ENCODE measurements around the gene MAPKAP1. TPM values are rescaled to one million over a fixed set of nuclear protein-coding genes. Genes with fewer than 3 reads are reported as not detected.

MAPKAP1 gene
- polyA plus RNA-seq, 3 donors = 39.9 to 57.5 (median 44.1) TPM

DNA sequence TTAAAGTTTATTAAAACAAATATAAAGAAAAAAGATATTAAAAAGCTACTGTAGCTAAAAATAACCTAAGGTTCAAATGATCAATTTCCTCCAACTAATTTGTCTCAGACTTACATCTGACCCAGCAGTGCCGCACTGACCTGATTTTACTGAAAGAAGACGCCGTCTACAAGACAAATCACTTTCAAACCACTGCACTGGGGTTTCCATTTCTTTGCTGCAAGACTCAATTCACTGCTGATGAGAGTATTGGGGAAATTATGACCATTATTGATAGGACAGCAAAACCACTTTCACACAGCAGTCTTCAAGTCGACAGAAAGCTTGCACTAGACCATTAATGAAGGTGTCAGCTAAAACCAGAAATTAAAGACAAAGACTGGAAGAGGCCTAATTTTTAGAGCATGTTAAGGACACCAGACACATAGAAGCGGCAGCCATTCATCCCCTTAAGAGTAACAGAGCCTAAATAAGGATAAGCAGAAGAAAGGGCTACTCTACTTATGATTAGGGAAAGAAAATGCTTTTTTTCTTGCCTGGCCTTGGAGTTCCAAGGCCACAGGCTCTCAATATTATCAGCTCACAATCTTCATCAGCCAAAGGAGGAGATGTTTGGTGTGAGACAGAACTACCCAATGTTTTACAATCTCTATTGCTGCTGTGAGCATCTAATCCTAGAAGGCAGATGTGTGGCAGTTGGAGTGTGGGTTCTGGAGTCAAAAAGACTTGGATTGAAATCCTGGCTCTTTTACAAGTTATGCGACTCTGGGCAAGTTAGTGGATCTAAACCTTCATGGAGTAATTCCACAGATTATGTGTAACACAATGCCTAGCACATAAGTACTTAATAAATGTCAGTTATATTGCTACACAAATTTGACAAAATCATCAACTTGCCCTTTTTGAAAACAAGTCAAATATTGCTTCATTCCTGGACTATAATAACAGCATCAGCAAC, 190.7 kb downstream of the MAPKAP1 start:
- peaks cover 0 to 2% (median 0%) of the 10 kb centered on the region in 3 donors for H3K27me3 Mint-ChIP-seq (ENCODE audit: low read depth in 3 of 3)
- H3K79me2 ChIP-seq (ENCODE audit: insufficient read depth, low read length) = no peaks in the 10 kb centered on the region

DNA sequence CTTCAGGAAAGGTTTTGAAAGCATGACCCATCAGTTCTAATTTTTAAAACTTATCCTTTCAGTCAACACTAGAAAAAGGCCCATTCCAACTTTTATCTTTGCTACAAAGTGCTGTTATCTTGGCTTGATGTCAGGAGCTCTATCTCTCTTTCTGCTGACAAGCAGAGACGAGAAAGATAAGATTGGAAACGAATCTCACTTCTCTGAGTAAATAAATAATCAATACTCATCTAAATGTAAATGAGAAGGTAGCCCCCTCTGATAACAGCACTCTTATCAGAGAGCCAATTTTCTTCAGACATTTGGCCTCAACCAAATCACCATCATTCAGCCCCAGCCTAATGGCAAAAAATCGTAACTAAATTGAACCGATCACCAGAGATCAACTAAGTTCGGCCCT, 191.7 kb downstream of the MAPKAP1 start:
- DNase-seq = no peak
- Mint-ChIP-seq H3K4me3 (no peak overlapping the region), H3K36me3 (peaks cover 17 to 20% of the 10 kb centered on the region in 2 donors), H3K27ac (no peak overlapping the region), H3K4me1 (peaks cover 4% of the 10 kb centered on the region), H3K27me3 (ENCODE audit: low read depth in 3 of 3) (peaks cover 0 to 2% (median 0%) of the 10 kb centered on the region in 3 donors), H3K9me3 (no peaks in the 10 kb centered on the region)
- H3K27ac ChIP-seq (ENCODE audit: low read depth in 1 of 2, low read length in 2 of 2) = no peak overlapping the region
- H3K9ac ChIP-seq (ENCODE audit: insufficient read depth, low read length, poor library complexity, severe bottlenecking) = no peak overlapping the region
- H3K9me3 ChIP-seq (replicated peaks in 1 of 2; ENCODE audit: control insufficient read depth in 1 of 2, insufficient read depth in 1 of 2, low read length in 2 of 2) = no peaks in the 10 kb centered on the region
- no peaks in the 10 kb centered on the region for H3K4me1 ChIP-seq (ENCODE audit: control insufficient read depth in 1 of 2, insufficient read depth in 2 of 2, low read length in 2 of 2)
- no peak overlapping the region for H3K4me3 ChIP-seq (replicated peaks in 1 of 3; ENCODE audit: low read depth in 2 of 3, low read length in 3 of 3)
- TF ChIP-seq, protein P1, sequence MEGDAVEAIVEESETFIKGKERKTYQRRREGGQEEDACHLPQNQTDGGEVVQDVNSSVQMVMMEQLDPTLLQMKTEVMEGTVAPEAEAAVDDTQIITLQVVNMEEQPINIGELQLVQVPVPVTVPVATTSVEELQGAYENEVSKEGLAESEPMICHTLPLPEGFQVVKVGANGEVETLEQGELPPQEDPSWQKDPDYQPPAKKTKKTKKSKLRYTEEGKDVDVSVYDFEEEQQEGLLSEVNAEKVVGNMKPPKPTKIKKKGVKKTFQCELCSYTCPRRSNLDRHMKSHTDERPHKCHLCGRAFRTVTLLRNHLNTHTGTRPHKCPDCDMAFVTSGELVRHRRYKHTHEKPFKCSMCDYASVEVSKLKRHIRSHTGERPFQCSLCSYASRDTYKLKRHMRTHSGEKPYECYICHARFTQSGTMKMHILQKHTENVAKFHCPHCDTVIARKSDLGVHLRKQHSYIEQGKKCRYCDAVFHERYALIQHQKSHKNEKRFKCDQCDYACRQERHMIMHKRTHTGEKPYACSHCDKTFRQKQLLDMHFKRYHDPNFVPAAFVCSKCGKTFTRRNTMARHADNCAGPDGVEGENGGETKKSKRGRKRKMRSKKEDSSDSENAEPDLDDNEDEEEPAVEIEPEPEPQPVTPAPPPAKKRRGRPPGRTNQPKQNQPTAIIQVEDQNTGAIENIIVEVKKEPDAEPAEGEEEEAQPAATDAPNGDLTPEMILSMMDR (IDR thresholded peaks at IDR 0.05) = no peak
- no peak overlapping the region for H3K4me2 ChIP-seq (replicated peaks; ENCODE audit: extremely low read depth, low read length, poor library complexity, severe bottlenecking)
- H3K79me2 ChIP-seq (ENCODE audit: insufficient read depth, low read length) = no peaks in the 10 kb centered on the region
- no peaks in the 10 kb centered on the region for H3K27me3 ChIP-seq (ENCODE audit: control insufficient read depth in 2 of 2, insufficient read depth in 2 of 2, low read length in 2 of 2)
- H3K36me3 ChIP-seq (replicated peaks in 1 of 2; ENCODE audit: control insufficient read depth in 1 of 2, insufficient read depth in 2 of 2, low read length in 2 of 2) = peaks cover 0 to 25% of the 10 kb centered on the region in 2 donors
- H2AFZ ChIP-seq (ENCODE audit: insufficient read depth, low read depth, low read length, poor library complexity, severe bottlenecking) = no peak overlapping the region
- intact Hi-C loops (cut with micrococcal nuclease) = no loop called here
- peaks cover under 1% of the 10 kb centered on the region for H4K20me1 ChIP-seq (ENCODE audit: insufficient read depth, low read length)
- no CpG with 5 or more reads among the region's 5 CpGs for whole genome bisulfite sequencing (ENCODE audit: insufficient coverage)

More for the DNA sequence above, 190.7 kb downstream of the MAPKAP1 start:
- intact Hi-C loops (cut with micrococcal nuclease) = no loop called here
- no peak overlapping the region for H3K4me3 ChIP-seq (replicated peaks in 1 of 3; ENCODE audit: low read depth in 2 of 3, low read length in 3 of 3)
- no peak overlapping the region for H3K4me2 ChIP-seq (replicated peaks; ENCODE audit: extremely low read depth, low read length, poor library complexity, severe bottlenecking)
- H2AFZ ChIP-seq (ENCODE audit: insufficient read depth, low read depth, low read length, poor library complexity, severe bottlenecking) = no peak overlapping the region
- no CpG with 5 or more reads among the region's 6 CpGs for WGBS (ENCODE audit: insufficient coverage)
- no peak for DNase-seq
- Mint-ChIP-seq H3K9me3 (no peaks in the 10 kb centered on the region), H3K4me1 (peaks cover 6% of the 10 kb centered on the region), H3K27ac (no peak overlapping the region), H3K36me3 (peaks cover 25 to 27% of the 10 kb centered on the region in 2 donors), H3K4me3 (no peak overlapping the region)
- no peaks in the 10 kb centered on the region for H3K27me3 ChIP-seq (ENCODE audit: control insufficient read depth in 2 of 2, insufficient read depth in 2 of 2, low read length in 2 of 2)
- TF ChIP-seq, protein P1 (IDR thresholded peaks at IDR 0.05) = no peak
- H3K9me3 ChIP-seq (replicated peaks in 1 of 2; ENCODE audit: control insufficient read depth in 1 of 2, insufficient read depth in 1 of 2, low read length in 2 of 2) = no peaks in the 10 kb centered on the region
- no peak overlapping the region for H3K27ac ChIP-seq (ENCODE audit: low read depth in 1 of 2, low read length in 2 of 2)
- H3K4me1 ChIP-seq (ENCODE audit: control insufficient read depth in 1 of 2, insufficient read depth in 2 of 2, low read length in 2 of 2) = no peaks in the 10 kb centered on the region
- H3K36me3 ChIP-seq (replicated peaks in 1 of 2; ENCODE audit: control insufficient read depth in 1 of 2, insufficient read depth in 2 of 2, low read length in 2 of 2) = peaks cover 5 to 33% of the 10 kb centered on the region in 2 donors
- peaks cover 5% of the 10 kb centered on the region for H4K20me1 ChIP-seq (ENCODE audit: insufficient read depth, low read length)
- no peak overlapping the region for H3K9ac ChIP-seq (ENCODE audit: insufficient read depth, low read length, poor library complexity, severe bottlenecking)
